ENCODE results near the gene MIA.

MIA gene

DNA sequence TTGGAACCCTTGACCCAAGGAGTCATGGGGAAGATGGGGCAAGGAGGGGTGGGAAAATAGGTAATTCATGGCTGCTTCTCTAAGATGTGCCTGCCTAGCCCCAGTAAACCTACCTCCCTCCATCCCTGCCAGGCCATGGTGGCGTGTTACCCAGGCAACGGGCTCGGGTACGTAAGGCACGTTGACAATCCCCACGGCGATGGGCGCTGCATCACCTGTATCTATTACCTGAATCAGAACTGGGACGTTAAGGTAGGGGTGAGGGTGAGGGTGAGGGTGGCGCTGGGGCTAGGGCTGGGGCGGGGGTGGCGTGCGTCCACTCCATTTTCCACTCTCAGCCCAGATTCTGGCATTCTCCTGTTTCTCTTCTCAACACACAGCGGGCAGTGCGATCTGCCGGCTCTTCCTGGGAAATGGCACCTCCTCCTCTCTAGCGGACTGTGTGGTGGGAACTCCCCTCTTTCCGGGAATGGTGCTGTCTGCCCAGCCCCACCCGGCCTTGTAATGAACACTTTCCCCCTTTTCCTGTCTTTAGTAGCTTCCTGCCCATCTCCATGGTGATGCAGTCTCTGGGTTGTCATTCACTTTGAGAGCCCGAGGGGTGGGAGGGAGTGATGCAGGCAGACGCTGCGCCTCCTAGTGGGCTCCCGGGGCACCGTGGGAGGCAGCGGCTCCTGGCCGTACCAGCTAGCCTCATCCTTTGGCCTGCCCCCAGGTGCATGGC, 31.3 kb downstream of the MIA start (continued):
- TF ChIP-seq, protein P1, sequence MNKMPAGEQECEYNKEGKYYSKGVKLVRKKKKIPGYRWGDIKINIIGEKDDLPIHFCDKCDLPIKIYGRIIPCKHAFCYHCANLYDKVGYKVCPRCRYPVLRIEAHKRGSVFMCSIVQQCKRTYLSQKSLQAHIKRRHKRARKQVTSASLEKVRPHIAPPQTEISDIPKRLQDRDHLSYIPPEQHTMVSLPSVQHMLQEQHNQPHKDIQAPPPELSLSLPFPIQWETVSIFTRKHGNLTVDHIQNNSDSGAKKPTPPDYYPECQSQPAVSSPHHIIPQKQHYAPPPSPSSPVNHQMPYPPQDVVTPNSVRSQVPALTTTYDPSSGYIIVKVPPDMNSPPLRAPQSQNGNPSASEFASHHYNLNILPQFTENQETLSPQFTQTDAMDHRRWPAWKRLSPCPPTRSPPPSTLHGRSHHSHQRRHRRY (tag by site-specific recombination; IDR thresholded peaks at IDR 0.05): no peak
- TF ChIP-seq ZNF112 (tag by site-specific recombination; IDR thresholded peaks at IDR 0.05) (no peak), ZBTB7A (tag by site-specific recombination; IDR thresholded peaks at IDR 0.05; ENCODE audit: low read depth) (no peak), ZNF776 (tag by site-specific recombination; IDR thresholded peaks at IDR 0.05; ENCODE audit: borderline replicate concordance) (no peak), ZNF792 (tag by site-specific recombination; IDR thresholded peaks at IDR 0.05) (peak; percentile 58; the same call in 1 of the 2 replicates), ZNF350 (tag by site-specific recombination; IDR thresholded peaks at IDR 0.05) (no peak), SP2 (tag by site-specific recombination; IDR thresholded peaks at IDR 0.05) (peak; percentile 85), KLF8 (tag by site-specific recombination; IDR thresholded peaks at IDR 0.05) (peak; percentile 92), TCF7L2 (IDR thresholded peaks at IDR 0.05; ENCODE audit: borderline replicate concordance, low read depth, low read length) (no peak), ZNF473 (tag by site-specific recombination; IDR thresholded peaks at IDR 0.05) (no peak), ZNF366 (tag by site-specific recombination; conservative IDR thresholded peaks at IDR 0.05) (peak; percentile 81; the same call in 1 of the 2 replicates), ZNF433 (tag by site-specific recombination; IDR thresholded peaks at IDR 0.05; ENCODE audit: low read depth) (no peak), ZNF311 (tag by site-specific recombination; IDR thresholded peaks at IDR 0.05; ENCODE audit: borderline replicate concordance) (no peak), ZNF558 (tag by site-specific recombination; IDR thresholded peaks at IDR 0.05) (no peak; the same call in 1 of the 2 replicates), ZNF391 (tag by site-specific recombination; IDR thresholded peaks at IDR 0.05; ENCODE audit: borderline replicate concordance, low read depth) (peak; percentile 40; the same call in 1 of the 2 replicates), HOXC10 (CRISPR knock-in tag; IDR thresholded peaks at IDR 0.05) (no peak), ZNF529 (tag by site-specific recombination; IDR thresholded peaks at IDR 0.05; ENCODE audit: insufficient replicate concordance) (no peak), ZNF138 (tag by site-specific recombination; IDR thresholded peaks at IDR 0.05; ENCODE audit: borderline replicate concordance) (no peak), ZNF157 (tag by site-specific recombination; IDR thresholded peaks at IDR 0.05) (no peak), ZNF658 (tag by site-specific recombination; IDR thresholded peaks at IDR 0.05) (no peak), OVOL3 (tag by site-specific recombination; IDR thresholded peaks at IDR 0.05) (no peak), ZNF510 (tag by site-specific recombination; IDR thresholded peaks at IDR 0.05; ENCODE audit: insufficient replicate concordance) (no peak), ZXDB (tag by site-specific recombination; IDR thresholded peaks at IDR 0.05) (peak; percentile 50), TRIM28 (IDR thresholded peaks at IDR 0.05; ENCODE audit: borderline replicate concordance, low read length) (no peak), ZNF302 (tag by site-specific recombination; IDR thresholded peaks at IDR 0.05; ENCODE audit: low read depth) (no peak), ZNF394 (tag by site-specific recombination; IDR thresholded peaks at IDR 0.05; ENCODE audit: borderline replicate concordance) (no peak; the same call in 1 of the 2 replicates), ZNF214 (tag by site-specific recombination; IDR thresholded peaks at IDR 0.05; ENCODE audit: borderline replicate concordance) (no peak), ZFP3 (tag by site-specific recombination; IDR thresholded peaks at IDR 0.05; ENCODE audit: low read depth) (no peak), ZNF677 (tag by site-specific recombination; IDR thresholded peaks at IDR 0.05) (no peak)
- TF ChIP-seq, protein P2, sequence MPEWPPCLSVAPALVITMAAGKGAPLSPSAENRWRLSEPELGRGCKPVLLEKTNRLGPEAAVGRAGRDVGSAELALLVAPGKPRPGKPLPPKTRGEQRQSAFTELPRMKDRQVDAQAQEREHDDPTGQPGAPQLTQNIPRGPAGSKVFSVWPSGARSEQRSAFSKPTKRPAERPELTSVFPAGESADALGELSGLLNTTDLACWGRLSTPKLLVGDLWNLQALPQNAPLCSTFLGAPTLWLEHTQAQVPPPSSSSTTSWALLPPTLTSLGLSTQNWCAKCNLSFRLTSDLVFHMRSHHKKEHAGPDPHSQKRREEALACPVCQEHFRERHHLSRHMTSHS (tag by site-specific recombination; IDR thresholded peaks at IDR 0.05): no peak
- TF ChIP-seq, protein P3, sequence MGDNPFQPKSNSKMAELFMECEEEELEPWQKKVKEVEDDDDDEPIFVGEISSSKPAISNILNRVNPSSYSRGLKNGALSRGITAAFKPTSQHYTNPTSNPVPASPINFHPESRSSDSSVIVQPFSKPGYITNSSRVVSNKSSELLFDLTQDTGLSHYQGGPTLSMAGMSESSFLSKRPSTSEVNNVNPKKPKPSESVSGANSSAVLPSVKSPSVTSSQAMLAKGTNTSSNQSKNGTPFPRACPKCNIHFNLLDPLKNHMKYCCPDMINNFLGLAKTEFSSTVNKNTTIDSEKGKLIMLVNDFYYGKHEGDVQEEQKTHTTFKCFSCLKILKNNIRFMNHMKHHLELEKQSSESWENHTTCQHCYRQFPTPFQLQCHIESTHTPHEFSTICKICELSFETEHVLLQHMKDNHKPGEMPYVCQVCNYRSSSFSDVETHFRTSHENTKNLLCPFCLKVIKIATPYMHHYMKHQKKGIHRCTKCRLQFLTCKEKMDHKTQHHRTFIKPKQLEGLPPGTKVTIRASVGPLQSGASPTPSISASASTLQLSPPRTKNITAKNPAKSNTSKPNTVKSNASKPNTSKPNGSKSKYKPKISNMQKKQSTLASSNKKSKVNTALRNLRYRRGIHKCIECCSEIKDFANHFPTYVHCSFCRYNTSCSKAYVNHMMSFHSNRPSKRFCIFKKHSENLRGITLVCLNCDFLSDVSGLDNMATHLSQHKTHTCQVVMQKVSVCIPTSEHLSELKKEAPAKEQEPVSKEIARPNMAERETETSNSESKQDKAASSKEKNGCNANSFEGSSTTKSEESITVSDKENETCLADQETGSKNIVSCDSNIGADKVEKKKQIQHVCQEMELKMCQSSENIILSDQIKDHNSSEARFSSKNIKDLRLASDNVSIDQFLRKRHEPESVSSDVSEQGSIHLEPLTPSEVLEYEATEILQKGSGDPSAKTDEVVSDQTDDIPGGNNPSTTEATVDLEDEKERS (tag by site-specific recombination; IDR thresholded peaks at IDR 0.05): no peak
- TF ChIP-seq, protein P4, sequence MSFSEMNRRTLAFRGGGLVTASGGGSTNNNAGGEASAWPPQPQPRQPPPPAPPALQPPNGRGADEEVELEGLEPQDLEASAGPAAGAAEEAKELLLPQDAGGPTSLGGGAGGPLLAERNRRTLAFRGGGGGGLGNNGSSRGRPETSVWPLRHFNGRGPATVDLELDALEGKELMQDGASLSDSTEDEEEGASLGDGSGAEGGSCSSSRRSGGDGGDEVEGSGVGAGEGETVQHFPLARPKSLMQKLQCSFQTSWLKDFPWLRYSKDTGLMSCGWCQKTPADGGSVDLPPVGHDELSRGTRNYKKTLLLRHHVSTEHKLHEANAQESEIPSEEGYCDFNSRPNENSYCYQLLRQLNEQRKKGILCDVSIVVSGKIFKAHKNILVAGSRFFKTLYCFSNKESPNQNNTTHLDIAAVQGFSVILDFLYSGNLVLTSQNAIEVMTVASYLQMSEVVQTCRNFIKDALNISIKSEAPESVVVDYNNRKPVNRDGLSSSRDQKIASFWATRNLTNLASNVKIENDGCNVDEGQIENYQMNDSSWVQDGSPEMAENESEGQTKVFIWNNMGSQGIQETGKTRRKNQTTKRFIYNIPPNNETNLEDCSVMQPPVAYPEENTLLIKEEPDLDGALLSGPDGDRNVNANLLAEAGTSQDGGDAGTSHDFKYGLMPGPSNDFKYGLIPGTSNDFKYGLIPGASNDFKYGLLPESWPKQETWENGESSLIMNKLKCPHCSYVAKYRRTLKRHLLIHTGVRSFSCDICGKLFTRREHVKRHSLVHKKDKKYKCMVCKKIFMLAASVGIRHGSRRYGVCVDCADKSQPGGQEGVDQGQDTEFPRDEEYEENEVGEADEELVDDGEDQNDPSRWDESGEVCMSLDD (tag by site-specific recombination; IDR thresholded peaks at IDR 0.05): no peak
